ENCODE data around the gene FAM98A.
A peak's percentile ranks its signal among the peaks of the same experiment; 100 is the strongest.

FAM98A gene

GRCh38 chr2:33599175-33599942, at the start of gene FAM98A:
FAM98A (minus strand) TSS chr2:33599299; CDS start chr2:33599221, 78 bp downstream.
- peak; percentile 99 for DNase-seq (ENCODE audit: low read depth)

DNA sequence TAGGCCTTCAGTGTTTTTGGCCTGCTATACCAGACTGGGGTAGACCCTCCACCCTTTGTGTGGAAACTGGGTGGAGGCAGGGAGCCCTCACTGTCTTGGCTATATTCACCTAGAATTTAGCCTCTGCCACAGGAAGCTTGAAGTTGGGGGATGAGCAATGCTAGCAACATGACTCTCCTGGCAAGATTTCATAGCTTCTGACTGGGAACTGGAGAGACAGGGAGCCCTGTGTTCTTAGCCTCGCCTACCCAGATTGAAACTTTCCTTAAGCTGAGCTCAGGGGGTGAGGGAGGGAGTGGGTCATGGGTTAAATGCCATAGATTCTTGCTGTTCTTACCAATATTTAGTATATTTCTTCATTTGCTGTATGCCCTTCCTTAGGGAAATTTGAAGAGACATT, 46.8 kb upstream of the FAM98A start:
- no peak for DNase-seq (ENCODE audit: low read depth)

DNA sequence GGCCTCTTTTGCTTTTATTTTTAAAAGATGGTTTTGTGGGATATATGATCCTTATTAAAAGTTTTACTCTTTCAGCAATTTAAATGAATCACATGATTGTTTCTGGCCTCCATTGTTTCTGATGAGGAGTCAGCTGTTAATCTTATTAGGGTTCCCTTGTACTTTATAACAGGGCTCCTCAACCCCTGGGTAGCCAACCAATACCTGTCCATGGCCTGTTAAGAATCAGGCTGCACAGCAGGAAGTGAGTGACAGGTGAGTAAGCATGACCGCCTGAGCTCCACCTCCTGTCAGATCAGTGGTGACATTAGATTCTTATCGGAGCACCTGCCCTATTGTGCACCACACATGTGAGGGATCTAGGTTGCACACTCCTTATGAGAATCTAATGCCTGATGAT, 45.1 kb upstream of the FAM98A start:
- DNase-seq (ENCODE audit: low read depth): no peak

DNA sequence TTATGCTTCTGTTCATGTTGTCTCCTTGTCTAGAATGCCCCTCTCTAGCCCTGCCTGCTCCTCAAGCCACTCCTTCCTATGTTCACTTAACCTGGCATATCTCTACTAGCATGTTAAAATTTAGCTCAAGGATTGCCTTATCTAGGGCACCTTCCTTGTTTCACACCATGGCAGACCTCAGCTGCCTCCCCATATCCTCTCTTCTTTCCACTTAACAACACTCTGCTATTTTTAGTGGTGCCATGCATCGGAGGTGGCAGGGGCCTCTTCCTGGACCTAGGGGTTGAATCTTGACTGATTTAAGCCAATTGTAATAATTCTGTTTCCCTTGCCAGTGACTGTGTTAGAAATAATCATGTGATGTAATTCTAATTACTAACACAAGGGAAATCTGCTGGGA, 36.9 kb upstream of the FAM98A start:
- no peak for DNase-seq (ENCODE audit: low read depth)

DNA sequence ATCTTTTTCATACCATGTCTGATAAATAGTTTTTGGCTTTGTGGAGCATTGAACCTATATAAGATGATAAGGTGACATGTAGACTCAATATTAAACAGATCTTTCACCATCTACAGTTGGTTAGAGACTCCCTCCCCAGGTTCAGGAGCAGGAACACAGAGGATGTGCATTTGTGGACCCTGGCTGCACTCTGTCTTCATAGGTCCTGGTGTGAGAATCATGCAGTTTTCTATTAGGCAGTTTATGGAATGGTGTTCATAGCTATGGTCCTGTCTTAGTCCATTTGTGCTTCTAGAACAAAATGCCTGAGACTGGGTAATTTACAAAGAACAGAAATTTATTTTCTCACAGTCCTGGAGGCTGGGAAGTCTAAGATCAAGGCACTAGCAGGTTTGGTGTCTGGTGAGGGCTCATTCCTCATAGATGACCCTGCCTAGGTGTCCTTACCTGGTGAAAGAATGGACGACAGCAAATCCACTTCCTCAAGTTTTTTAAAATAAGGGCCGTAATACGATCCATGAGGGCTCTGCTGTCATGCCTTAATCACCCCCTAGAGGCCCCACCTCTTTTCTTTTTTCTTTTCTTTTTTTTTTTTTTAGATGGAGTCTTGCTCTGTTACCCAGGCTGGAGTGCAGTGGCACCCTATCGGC, 35.3 kb upstream of the FAM98A start:
- DNase-seq (ENCODE audit: low read depth): no peak

- no peak for DNase-seq (ENCODE audit: low read depth)
Observed at GRCh38 chr2:33633315-33633714, 34.2 kb upstream of the FAM98A start.

DNA sequence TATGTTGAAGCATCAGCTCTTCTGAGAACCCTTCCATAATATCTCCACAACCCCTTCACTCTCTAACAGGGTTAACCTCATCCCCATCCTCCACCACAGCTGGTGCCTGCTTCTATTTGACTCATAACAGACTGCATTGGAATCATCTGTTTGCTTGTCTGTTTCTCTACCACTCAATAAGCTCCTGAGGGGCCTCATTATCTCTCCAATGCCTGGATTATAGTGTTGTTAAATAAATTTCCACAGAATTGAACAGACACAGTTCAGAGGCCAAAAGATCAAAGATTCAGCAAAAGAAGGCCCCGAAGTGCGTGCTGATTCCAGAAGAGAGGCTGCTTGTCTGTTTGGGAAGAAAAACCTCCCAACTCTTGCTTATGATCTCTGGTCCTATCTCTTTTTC, 33.7 kb upstream of the FAM98A start:
- DNase-seq (ENCODE audit: low read depth): no peak

- DNase-seq (ENCODE audit: low read depth): no peak
Observed at GRCh38 chr2:33628031-33628827, 29.1 kb upstream of the FAM98A start.

- DNase-seq (ENCODE audit: low read depth): no peak
Observed at GRCh38 chr2:33619028-33619427, 19.9 kb upstream of the FAM98A start.

DNA sequence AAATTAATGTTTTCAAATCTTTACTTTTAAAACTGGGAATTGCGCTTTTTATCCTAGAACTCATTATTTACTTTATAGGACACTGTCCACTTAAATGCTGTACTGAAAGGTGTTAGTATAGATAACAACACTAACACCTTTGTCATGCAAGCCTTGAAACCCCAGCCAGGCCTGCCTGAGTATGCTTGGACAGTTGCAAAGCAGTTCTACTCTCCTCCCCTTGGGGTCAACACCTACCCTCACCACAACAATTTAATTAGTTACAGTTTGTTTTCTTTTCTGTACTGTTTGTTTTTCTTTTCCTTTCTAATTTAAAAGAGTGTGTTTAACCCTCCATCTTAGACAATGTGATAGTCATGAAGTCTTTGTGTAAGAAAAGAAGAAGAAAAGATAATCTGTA, 18.9 kb upstream of the FAM98A start:
- DNase-seq (ENCODE audit: low read depth): no peak

GRCh38 chr2:33617401-33617800, 18.3 kb upstream of the FAM98A start:
- no peak for DNase-seq (ENCODE audit: low read depth)

- DNase-seq (ENCODE audit: low read depth): no peak
Observed at GRCh38 chr2:33616873-33617272, 17.8 kb upstream of the FAM98A start.

- DNase-seq (ENCODE audit: low read depth): no peak
Observed at GRCh38 chr2:33614190-33614589, 15.1 kb upstream of the FAM98A start.

- no peak for DNase-seq (ENCODE audit: low read depth)
Observed at GRCh38 chr2:33607905-33608304, 8.8 kb upstream of the FAM98A start.

DNA sequence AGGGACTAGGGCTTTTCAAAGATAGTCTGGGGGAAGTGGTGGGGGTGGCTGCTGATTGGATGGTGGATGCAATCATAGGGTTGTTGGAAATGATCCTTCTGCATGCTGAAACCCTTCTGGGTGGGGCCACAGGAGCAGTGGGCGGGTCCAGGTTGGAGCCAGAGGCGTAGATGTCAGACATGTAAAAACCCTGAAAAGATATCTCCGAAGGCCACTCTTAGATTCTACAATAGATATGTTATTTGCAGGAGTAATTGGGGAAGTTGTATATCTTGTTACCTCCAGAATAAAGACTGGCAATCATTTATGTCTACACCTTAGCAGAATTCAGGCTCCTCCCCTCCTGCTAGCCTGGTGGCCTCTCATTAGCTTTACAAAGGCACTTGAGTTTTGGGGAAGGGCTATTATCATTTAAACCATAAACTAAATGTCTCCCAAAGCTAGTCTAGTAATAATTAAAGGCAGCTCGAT, 8.2 kb upstream of the FAM98A start:
- no peak for DNase-seq (ENCODE audit: low read depth)

- no peak for DNase-seq (ENCODE audit: low read depth)
Observed at GRCh38 chr2:33606622-33607021, 7.5 kb upstream of the FAM98A start.

DNA sequence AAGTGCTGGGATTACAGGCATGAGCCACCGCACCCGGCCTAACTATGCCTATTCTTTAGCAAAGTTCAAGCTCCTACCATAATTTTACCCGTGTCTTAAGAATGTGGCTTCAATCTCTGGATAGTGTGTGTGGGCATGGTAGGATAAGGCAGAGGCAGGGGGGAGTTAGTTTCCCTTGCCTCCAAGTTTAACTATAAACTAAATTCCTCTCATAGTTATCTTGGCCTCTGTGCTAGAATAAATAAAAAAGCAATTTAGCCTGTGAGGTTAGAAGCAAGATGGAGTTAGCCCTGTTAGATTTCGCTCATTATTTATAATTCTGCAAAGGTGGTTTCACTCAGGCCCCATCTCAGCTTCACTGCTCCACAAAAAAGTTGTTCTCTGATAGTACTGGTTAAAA, 7.0 kb upstream of the FAM98A start:
- no peak for DNase-seq (ENCODE audit: low read depth)

- no peak for DNase-seq (ENCODE audit: low read depth)
Observed at GRCh38 chr2:33605056-33605455, 6.0 kb upstream of the FAM98A start.

- DNase-seq (ENCODE audit: low read depth): no peak
Observed at GRCh38 chr2:33603416-33603815, 4.3 kb upstream of the FAM98A start.

GRCh38 chr2:33602201-33602830, 3.2 kb upstream of the FAM98A start:
- no peak for DNase-seq (ENCODE audit: low read depth)

DNA sequence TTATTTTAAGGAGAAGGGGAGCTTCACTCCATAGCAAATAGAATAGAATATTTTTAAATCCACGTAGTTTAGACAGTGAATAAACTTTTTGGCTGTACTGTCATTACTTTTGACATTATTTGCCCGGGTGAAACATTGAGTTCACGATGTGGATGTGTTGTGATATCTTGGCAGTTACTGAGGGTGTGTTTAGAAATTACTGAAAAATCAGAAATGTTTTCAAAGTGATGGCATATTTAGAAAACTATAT, 769 bp upstream of the FAM98A start:
- no peak for DNase-seq (ENCODE audit: low read depth)

DNA sequence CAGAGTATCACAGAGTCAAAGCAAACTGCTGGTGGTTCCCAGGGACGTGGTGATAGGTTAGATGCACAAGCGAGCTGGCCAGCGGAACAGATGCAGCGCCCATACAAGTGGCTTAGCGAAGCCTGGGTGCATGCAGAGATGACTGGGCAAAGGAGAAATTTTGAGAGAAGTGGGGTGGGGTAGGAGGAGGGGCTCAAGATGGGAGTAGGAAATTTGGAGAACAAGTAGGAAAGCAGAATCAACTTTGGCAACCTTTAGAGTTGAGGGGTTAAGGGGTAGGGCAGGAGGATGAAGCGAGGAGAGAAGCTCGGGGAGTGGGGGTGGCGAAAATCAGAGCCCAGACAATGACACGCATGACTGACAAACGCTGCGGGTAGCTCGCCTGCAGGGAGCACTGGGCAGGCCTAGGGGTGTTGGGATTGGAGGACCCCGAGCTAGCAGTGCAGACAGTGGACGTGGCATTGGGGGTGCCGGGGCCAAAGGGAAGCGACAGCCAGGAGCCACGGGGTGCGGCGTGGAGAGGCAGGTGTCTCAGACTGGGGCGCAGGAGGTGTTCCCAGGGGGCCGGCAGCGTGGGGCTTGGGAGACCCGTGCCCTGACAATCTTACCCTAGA, 431 bp downstream of the FAM98A start:
- DNase-seq (ENCODE audit: low read depth): no peak
